Subcutaneous abdominal adipose tissue (tissue), 5 donors: ENCODE results near the gene VSX2.

ENCODE experiments used
- H3K27ac ChIP-seq: one replicate; pipeline ENCODE4 v1.7.0; 2013; ENCODE audit warnings: low read depth, mild to moderate bottlenecking, inconsistent platforms, low read length, moderate library complexity
- H3K27me3 ChIP-seq, 5 donors: one replicate each; pipeline ENCODE4 v1.7.0; 2013; ENCODE audit warnings: low read length in 5 of 5, inconsistent platforms in 1 of 5; ENCODE audit not compliant: control insufficient read depth in 5 of 5, insufficient read depth in 4 of 5
- H3K36me3 ChIP-seq, 5 donors: one replicate each; pipeline ENCODE4 v1.7.0; 2013; ENCODE audit warnings: low read length in 5 of 5; ENCODE audit not compliant: control insufficient read depth in 5 of 5, insufficient read depth in 5 of 5
- H3K4me1 ChIP-seq, 5 donors: one replicate each; pipeline ENCODE4 v1.7.0; 2013; ENCODE audit warnings: low read length in 5 of 5, mild to moderate bottlenecking in 3 of 5, moderate library complexity in 1 of 5; ENCODE audit not compliant: control insufficient read depth in 5 of 5, insufficient read depth in 5 of 5
- H3K4me3 ChIP-seq, 5 donors: one replicate each; pipeline ENCODE4 v1.7.0; 2013; ENCODE audit warnings: low read length in 5 of 5, low read depth in 1 of 5
- H3K9ac ChIP-seq, 5 donors: one replicate each; pipeline ENCODE4 v1.7.0; 2013; ENCODE audit warnings: low read length in 5 of 5, mild to moderate bottlenecking in 4 of 5, moderate library complexity in 3 of 5
- H3K9me3 ChIP-seq, 5 donors: one replicate each; pipeline ENCODE4 v1.7.0; 2013; ENCODE audit warnings: low read length in 5 of 5; ENCODE audit not compliant: control insufficient read depth in 5 of 5
- donor health status: healthy.
- donor health status: healthy.
- donor health status: healthy.
- donor health status: healthy.
- donor health status: healthy.

The VSX2 gene

DNA sequence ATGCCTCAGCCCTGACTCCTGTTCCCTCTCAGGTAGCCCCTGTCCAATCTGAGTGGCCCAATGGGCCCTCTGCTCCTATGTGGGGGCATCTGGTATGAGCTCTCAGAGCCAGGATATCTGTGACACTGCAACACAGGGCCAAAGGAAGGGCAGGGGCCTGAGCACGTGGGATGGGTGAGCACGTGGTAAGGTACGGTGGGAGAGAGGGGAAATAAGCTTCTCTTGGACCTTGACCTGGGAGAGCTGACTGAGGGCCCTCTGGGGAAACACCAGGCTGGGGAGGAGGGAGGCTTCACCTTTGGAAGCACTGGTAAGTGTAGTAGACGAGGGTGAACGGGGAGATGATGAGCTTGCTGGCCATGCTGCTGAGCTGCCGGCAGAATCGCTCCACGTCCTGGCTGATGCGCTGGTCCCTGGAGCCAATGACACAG, 56.8 kb downstream of the VSX2 start:
- H3K4me1 ChIP-seq: peaks cover 3 to 28% (median 15%) of the 10 kb centered on the region in 5 donors
- no peaks in the 10 kb centered on the region for H3K27me3 ChIP-seq
- peaks cover 7 to 74% (median 62%) of the 10 kb centered on the region in 5 donors for H3K36me3 ChIP-seq
- no peak overlapping the region for H3K27ac ChIP-seq
- H3K4me3 ChIP-seq: no peak overlapping the region
- H3K9me3 ChIP-seq: no peaks in the 10 kb centered on the region
- no peak overlapping the region for H3K9ac ChIP-seq

DNA sequence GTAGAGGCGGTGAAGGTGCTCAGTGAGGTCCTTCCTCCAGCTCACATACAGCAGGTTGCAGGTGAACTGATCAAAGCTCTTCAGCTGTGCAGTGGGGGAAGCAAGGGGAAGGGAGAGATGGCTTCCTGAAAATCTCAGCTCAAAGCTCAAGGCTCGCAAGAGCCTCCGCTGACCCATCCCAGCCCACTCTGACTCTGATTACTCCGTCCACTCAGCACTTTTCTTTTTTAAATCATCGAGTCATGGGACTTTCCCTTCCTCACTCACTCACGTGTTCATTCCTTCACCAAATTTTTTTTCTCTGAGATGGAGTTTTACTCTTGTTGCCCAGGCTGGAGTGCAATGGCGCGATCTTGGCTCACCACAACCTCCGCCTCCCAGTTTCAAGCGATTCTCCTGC, 58.7 kb downstream of the VSX2 start:
- Histone ChIP-seq H3K4me3 (no peak overlapping the region), H3K27me3 (no peaks in the 10 kb centered on the region), H3K9ac (no peak overlapping the region), H3K36me3 (peaks cover 4 to 55% (median 43%) of the 10 kb centered on the region in 5 donors), H3K9me3 (no peaks in the 10 kb centered on the region), H3K27ac (peak overlapping the region; percentile 73), H3K4me1 (peaks cover 3 to 38% (median 27%) of the 10 kb centered on the region in 5 donors)

DNA sequence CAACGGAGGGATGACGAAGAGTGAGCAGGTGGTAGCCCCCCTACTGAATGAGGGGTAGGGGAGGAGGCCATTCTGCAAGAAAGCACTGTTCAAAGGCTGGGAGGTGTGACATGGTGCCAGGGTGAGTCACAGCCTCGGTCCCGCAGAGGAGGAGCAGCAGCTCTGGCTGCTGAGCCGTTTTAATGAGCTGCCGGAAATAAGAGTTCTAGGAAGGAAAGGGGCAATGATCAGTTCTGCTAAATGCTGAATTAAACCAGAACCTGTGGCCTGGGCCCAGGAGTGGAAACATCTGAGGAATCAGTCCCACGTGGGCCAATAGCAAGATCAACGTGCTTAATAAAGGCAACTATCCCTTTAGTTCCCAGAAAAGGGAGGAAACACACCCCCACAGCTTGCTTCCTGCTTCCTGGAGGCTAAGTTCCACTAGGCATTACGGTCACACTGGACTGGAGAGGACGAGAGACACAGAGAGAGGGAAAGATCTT, 59.9 kb downstream of the VSX2 start:
- no peaks in the 10 kb centered on the region for H3K27me3 ChIP-seq
- H3K4me3 ChIP-seq: peak overlapping the region in 2 of 5 donors; percentile 9 to 17
- peaks cover 3 to 43% (median 34%) of the 10 kb centered on the region in 5 donors for H3K4me1 ChIP-seq
- peaks cover 4 to 47% (median 41%) of the 10 kb centered on the region in 5 donors for H3K36me3 ChIP-seq
- H3K27ac ChIP-seq: peak overlapping the region; percentile 73
- no peaks in the 10 kb centered on the region for H3K9me3 ChIP-seq
- H3K9ac ChIP-seq: peak overlapping the region in 2 of 5 donors; percentile 34 to 43

DNA sequence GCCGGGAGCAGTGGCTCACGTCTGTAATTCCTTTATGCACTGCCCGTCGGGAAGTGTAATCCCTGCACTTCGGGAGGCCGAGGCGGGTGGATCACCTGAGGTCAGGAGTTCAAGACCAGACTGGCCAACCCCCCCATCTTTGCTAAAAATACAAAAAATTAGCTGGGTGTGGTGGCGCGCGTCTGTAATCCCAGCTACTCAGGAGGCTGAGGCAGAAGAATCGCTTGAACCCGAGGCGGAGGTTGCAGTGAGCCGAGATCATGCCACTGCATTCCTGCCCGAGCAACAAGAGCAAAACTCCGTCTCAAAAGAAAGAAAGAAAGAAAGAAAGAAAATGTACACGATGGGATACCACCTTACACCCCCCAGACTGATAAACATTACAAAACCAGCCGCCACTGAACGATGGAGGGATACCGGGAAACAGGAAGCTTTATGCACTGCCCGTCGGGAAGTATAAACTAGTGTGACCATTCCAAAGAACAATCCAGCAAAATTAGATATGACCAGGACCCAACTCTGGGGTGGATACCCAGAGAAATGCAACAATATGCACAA, 62.4 kb downstream of the VSX2 start:
- H3K9ac ChIP-seq: peak overlapping the region; percentile 79 to 97 (median 94)
- H3K27ac ChIP-seq: peak overlapping the region; percentile 93
- peaks cover 3 to 43% (median 34%) of the 10 kb centered on the region in 5 donors for H3K4me1 ChIP-seq
- peak overlapping the region; percentile 76 to 91 (median 88) for H3K4me3 ChIP-seq
- no peaks in the 10 kb centered on the region for H3K27me3 ChIP-seq
- no peaks in the 10 kb centered on the region for H3K9me3 ChIP-seq
- peaks cover 4 to 22% (median 18%) of the 10 kb centered on the region in 5 donors for H3K36me3 ChIP-seq

DNA sequence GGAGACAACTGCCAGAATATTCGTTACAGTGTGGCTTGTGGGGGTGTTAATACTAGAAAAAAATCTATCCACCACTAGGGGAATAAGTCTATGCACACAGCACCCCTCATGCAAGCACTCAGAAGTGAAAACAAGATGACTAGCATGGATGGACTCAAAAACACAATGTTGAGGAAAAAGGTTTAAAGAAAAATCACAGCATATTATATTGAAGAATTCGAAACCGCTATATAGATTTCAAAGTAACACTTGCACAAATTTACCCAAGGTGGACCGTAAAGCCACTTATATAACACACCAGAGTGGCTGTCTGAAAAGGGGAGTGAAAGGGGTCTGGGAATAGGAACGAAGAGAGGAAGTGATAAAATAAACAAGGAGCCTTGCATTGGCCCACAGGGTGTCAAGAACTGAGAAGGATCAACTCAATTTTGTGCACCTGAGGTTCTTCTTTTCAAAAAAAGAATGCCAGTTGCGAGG, 62.9 kb downstream of the VSX2 start:
- Histone ChIP-seq H3K27ac (peak overlapping the region; percentile 93), H3K36me3 (peaks cover 2 to 18% (median 12%) of the 10 kb centered on the region in 5 donors)

DNA sequence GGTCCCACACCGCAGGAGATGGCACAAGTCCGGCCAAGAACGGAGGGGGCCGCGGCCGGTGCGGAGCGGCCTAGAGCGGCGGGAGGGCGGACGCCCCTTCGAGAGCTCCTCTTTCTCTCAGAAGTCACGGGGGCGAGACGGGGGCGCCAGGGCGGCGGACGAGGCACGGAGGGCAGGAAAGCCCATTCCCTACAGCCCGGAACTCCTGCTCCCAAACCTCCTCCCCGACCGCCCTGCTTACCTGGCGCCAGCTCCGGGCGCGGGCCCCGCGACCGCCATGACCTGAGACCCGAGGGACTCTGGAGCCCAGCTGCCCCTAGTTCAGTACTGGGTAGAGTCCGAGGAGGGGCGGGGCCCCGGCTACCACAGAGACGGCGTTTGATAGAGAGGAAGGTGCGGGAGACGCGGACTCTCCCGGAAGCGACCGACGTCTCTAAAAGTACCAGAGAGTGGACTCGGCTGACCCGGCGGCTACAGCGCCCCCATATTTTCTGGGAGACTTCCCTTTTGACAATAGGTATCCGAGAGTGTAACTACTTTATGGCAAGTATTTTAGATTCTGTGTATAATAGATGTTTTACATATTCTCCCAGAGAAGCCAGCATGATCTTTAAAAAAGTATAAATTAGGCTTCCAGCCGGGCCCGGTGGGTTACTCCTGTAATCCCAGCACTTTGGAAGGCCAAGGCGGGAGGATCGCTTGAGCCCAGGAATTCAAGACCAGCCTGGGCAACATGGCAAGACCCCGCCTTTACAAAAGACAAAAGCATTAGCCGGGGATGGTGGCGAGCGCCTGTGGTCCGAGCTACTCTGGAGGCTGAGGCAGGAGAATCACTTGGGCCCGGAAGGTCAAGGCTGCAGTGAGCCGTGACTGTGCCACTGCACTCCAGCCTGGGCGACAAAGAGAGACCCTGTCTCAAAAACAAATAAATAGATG, 63.7 kb downstream of the VSX2 start, which contains the start of gene ABCD4:
ABCD4 (minus strand) TSS at position 301 of the 936 bp plus-strand sequence; CDS start at position 279, 22 bp downstream.
- Histone ChIP-seq H3K4me1 (peaks cover 3 to 38% (median 33%) of the 10 kb centered on the region in 5 donors), H3K27me3 (no peaks in the 10 kb centered on the region), H3K9ac (peak within 1 kb of the TSS; percentile 79 to 97 (median 94)), H3K4me3 (peak within 1 kb of the TSS; percentile 76 to 91 (median 88)), H3K9me3 (no peaks in the 10 kb centered on the region), H3K27ac (peak within 1 kb of the TSS; percentile 93), H3K36me3 (peaks cover 0 to 11% (median 7%) of the 10 kb centered on the region in 5 donors)

More for the DNA sequence above, 62.9 kb downstream of the VSX2 start:
- Histone ChIP-seq H3K9ac (peak overlapping the region; percentile 79 to 97 (median 94)), H3K4me1 (peaks cover 3 to 43% (median 34%) of the 10 kb centered on the region in 5 donors), H3K27me3 (no peaks in the 10 kb centered on the region), H3K4me3 (peak overlapping the region; percentile 76 to 91 (median 88)), H3K9me3 (no peaks in the 10 kb centered on the region)

DNA sequence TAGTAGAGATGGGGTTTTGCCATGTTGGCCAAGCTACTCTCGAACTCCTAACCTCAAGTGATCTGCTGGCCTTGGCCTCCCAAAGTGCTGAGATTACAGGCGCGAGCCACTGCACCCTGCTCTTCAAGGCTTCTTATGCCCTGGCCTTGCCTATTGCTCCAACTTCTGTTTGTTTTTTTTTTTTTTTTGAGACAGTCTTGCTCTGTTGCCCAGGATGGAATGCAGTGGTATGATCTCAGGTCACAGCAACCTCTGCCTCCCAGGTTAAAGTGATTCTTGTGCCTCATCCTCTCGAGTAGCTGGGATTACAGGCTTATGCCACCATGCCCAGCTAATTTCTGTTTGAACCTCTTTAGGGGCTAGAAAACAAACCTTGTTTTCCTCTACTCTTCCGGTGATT, 69.4 kb downstream of the VSX2 start:
- H3K4me3 ChIP-seq: no peak overlapping the region
- no peak overlapping the region for H3K9ac ChIP-seq
- no peaks in the 10 kb centered on the region for H3K36me3 ChIP-seq
- no peaks in the 10 kb centered on the region for H3K4me1 ChIP-seq
- H3K27me3 ChIP-seq: no peaks in the 10 kb centered on the region
- H3K9me3 ChIP-seq: no peaks in the 10 kb centered on the region
- no peak overlapping the region for H3K27ac ChIP-seq

DNA sequence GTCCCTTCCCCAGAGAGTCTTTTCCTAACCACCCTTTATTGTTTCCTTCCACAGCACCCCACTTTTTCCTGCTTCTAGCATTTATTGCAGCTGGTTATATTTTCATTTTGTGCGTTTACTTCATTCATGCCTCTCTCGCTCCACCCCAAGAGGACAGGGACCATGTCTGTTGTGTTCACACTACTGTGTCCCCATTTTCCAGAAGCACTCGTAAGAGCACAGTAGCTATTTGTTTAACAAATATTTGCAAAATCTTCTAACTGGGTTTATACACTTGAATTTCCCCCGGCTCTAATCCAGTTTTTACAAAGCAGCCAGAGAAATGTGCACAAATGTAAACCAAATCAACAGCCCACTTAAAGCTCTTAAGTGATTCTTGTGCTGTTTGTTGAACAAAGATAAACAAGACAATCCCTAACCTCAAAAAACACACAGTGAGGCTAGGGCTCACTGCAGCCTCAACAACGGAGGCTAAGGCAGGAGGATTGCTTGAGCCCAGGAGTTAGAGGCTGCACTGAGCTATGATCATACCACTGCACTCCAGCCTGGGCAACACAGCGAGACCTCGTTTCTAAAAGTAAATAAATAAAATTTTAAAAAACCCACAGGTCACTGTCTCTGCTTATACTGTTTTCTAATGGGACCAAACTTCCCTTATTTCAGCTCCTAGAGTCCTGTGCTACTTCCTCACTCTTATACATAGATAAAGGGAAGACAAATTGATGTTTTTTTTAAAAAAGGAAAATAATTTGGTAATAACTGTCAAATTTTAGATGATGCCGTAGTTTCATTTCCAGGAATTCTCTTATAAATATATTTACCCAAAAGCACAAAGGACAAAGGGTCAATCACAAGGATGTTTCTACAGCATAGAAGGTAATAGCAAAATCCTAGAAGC, 70.1 kb downstream of the VSX2 start:
- Histone ChIP-seq H3K9me3 (no peaks in the 10 kb centered on the region), H3K4me1 (no peaks in the 10 kb centered on the region), H3K36me3 (no peaks in the 10 kb centered on the region), H3K9ac (no peak overlapping the region), H3K27me3 (no peaks in the 10 kb centered on the region), H3K27ac (no peak overlapping the region), H3K4me3 (no peak overlapping the region)

DNA sequence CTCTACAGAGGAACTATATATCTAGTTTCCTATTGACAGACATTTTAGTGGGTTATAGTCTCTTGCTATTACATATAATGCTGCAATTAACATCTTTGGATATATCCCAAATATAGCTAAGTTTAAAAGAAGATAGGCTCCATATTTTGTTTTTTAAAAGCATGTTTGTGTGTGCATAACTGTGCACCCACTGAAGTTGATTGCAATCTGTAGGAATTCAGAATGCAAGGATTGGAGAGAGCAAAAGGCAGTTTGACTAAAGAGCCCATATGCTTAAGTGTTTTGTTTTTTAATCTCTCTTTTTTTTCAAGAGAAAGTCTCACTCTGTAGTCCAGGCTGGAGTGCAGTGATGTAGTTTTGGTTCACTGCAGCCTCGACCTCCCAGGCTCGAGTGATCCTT, 72.9 kb downstream of the VSX2 start:
- no peak overlapping the region for H3K4me3 ChIP-seq
- no peaks in the 10 kb centered on the region for H3K36me3 ChIP-seq
- H3K27me3 ChIP-seq: no peaks in the 10 kb centered on the region
- no peaks in the 10 kb centered on the region for H3K9me3 ChIP-seq
- no peaks in the 10 kb centered on the region for H3K4me1 ChIP-seq
- H3K9ac ChIP-seq: no peak overlapping the region
- H3K27ac ChIP-seq: no peak overlapping the region
